NCI-H1105 treated with DMSO at 0.1 percent for 48 hours (cell line): ENCODE results near the gene HNF1B.
A peak's percentile ranks its signal among the peaks of the same experiment; 100 is the strongest.

Source experiments
- DNase-seq: peaks from one replicate; lab custom pipeline; 2025; lab: John Stamatoyannopoulos, UW

The HNF1B gene

GRCh38 chr17:37671028-37671823, 73.6 kb downstream of the HNF1B start:
- DNase-seq: no peak

DNA sequence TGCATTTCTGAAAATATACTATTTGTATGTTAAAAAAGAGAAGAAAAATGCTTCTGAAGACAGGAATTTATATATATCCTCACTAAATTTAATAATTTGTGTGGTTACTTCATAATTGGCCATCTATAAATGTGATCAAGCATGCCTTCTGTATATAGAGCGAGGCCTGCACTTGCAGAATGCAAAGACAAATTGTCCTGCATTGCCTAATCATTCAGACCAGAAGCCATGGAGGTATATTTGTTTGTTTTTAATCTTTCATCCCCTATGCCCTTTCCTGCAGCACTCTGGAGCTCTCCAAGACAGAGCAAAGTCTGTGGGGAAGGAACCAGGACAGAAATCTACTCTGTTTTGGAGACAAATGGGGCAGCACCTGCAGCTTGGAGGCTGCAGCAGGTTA, 77.8 kb downstream of the HNF1B start:
- no peak for DNase-seq

DNA sequence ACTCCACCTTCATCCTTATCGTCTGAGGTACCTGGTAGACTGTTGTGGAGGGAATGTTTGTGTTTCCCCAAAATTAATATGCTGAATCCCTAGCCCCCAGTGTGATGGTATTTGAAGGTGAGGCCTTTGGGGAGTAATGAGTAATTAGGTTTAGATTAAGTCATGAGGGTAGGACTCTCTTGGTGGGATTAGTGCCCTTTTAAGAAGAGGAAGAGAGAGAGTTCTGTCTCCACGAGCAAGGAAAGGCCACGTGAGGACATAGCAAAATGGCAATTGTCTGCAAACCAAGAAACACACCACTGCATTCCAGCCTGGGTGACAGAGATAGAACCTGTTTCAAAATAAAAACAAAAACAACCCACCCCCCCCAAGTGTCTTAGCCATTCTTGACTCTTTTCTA, 80.6 kb downstream of the HNF1B start:
- no peak for DNase-seq

DNA sequence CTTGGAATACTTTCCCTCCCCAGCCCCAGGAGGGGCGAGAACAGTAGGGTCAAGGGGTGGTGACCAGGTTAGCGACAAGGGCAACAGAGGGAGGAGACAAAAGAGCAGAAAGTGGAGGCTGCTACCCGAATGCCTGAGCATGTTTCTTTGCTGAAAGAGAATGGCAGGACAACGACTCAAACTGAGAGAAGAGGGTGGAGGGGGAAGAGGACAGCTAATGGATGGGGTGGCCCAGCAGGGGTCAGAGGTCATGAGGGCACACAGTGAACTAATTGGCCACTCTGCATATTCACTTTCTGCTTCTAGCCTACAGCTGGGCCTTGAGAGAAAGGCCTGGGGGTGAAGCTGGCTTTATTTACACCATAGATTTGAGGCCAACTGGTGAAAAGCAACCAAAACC, 82.5 kb downstream of the HNF1B start:
- DNase-seq: no peak

DNA sequence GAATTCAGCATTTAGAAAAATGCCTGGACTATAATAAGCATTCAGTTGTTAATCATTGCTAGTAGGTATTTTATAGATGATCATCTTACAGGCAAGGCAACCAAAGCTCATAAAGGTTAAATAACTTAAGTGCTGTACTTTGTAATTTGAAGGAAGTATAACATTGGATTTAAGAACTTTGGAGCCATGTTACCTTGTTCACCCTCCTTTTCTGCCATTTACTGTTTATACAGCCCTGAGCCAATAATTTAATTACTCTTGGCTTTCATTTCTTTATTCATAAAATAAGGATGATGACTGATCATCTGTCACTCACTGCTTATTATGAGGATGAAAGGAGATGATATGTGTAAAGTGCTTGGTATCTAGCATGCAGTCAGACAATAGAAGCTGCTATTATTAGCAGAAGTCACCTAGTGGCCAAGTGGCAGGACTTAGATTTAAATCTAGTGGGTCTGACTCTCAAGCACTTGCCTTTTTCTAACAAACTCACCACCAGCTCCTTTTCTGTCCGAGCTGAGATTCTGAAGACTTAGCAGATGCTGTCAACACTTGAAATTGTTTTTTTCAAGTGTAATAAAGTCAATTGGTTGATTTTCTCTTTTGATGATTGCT, 83.4 kb downstream of the HNF1B start:
- no peak for DNase-seq

DNA sequence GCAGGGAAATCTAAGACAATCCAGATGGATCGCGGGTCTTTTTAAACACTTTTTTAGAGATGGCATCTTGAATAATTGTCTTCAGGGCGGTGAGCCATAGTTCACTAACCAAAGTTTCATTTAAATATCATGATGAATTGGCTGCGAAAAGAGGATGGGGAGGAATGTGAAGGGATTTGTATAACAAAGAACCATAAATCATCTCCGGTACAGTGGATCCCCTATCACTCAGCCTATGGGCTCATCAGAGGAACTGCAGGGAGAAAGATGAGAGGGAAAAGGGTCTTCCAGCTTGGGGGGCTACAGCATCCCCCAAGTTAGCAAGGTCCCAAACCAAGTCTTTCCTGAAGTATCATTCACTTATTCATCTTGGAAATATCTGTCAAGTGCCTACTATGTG, 84.9 kb downstream of the HNF1B start:
- no peak for DNase-seq

- no peak for DNase-seq
Observed at GRCh38 chr17:37657202-37657601, 87.7 kb downstream of the HNF1B start.

DNA sequence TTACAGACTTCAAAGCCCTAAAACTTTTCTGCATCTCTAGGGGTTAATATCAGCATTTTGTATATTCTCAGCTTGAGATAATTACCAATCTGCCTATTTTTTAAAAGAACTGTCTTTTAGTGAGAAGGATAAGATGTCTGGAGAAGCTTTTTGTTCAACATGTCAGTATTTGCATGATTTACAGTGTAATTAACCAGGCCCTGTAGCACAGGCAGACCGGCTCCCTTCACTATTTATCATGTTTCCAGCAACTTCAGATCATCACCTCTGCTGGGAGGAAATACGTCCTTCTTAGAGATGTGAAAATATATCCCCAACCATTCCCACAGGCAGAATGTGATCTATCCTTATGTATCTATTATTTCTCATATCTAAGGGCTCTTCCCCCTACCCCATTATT, 93.0 kb downstream of the HNF1B start:
- DNase-seq: no peak

- peak; percentile 4 for DNase-seq
Observed at GRCh38 chr17:37650419-37651003, 94.3 kb downstream of the HNF1B start.

DNA sequence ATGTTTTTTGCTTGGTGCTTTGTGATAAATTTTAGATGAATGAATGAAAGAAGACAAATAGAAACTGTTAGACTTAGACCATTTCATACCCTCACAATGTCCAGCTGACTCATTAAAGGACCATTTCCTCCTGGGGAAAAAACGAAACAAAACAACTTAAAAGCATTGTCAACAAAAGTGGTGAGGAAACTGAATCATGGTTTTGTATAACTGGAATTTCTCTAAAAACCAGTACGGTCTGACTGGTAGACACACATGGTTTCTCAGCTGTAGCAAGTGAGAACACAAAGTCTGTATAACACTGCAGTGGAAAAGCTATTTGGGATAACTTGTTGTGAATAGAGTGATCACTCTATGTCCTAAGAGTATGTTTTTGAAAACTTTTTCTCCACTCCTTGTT, 96.3 kb downstream of the HNF1B start:
- no peak for DNase-seq

- DNase-seq: no peak
Observed at GRCh38 chr17:37647856-37648255, 97.0 kb downstream of the HNF1B start.

DNA sequence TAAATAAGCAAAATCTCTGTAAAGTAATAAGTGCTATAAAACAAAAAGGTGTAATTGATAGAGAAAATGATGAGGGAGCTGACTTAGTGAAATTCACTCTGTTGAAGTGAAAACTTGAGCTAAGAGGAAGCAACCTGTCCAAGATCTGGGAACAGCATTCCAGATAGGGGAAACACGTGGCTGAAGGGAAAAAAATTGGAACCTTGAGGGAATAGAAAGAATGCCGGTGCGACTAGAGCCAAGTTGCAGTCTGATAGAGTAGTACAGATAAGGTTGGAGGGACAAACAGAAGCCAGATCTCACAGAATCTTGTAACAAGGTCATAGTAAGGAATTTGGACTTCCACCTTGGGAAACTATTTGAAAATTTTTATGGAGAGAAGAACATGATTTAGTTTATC, 101.0 kb downstream of the HNF1B start:
- peak; percentile 5 for DNase-seq

- DNase-seq: peak; percentile 86
Observed at GRCh38 chr17:37643118-37643766, 101.6 kb downstream of the HNF1B start, which contains the start of gene DDX52. DDX52 (minus strand) TSS chr17:37643446; CDS start chr17:37643420, 26 bp downstream.

DNA sequence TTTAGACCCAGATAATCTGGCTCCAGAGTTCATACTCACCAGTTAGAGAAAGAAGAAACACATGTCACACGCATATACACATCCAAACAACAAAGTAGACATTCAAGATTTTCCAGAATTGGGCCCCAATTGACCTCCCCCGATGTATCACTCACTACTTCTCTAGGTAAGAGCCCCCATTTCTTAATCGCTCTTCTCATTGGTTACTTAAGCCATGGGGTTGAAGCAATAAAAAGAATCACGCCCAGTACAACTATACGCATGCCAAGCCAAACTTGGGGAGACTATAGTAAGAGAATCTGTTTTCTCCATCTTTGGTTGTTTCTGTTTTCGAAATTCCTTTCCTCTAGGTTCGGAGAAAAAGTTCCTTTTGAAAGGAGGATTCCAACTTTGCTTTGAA, 102.2 kb downstream of the HNF1B start:
- peak; percentile 34 for DNase-seq

GRCh38 chr17:37640015-37640414, 104.8 kb downstream of the HNF1B start:
- DNase-seq: no peak

GRCh38 chr17:37637956-37638355, 106.9 kb downstream of the HNF1B start:
- DNase-seq: no peak
